ENCODE results near the gene FOXC1. TPM values are rescaled to one million over a fixed set of nuclear protein-coding genes. Genes with fewer than 3 reads are reported as not detected.

FOXC1 gene
- total RNA-seq, 1 experiment from 2014 or later, result 10.2 TPM

DNA sequence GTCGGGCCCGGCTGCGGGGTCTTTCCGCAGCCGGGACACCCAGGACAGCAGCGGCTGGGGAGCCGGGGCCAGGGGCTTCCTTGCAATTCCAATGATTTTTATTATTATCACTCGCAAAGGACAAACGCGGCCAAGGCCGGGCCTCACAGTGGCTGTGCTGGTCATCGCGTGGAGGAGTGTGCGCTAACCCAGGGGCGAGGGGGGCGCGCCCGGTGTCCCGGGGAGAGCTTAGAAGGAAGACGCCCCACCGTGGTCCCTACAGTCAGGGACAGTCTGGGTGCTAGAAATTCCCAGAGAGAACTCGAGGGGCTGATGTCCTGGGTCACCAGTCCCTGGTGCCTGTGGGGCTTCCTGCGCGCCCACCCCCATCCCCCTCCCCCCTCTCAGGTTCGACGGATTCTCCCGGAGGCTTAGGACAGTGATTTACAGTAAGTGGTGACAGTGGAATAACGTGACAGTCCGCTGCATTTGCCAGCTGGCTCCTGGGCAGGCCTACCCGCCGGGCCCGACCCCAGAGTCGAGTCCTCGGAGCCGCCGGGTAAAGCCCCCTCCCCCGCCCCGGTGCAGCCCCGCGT lies 9.5 kb downstream of the FOXC1 start:
- in situ Hi-C loops (cut with HindIII; ENCODE audit: low sequenced_read_pairs), result no loop called here
- no peak for DNase-seq (ENCODE audit: low spot score)

DNA sequence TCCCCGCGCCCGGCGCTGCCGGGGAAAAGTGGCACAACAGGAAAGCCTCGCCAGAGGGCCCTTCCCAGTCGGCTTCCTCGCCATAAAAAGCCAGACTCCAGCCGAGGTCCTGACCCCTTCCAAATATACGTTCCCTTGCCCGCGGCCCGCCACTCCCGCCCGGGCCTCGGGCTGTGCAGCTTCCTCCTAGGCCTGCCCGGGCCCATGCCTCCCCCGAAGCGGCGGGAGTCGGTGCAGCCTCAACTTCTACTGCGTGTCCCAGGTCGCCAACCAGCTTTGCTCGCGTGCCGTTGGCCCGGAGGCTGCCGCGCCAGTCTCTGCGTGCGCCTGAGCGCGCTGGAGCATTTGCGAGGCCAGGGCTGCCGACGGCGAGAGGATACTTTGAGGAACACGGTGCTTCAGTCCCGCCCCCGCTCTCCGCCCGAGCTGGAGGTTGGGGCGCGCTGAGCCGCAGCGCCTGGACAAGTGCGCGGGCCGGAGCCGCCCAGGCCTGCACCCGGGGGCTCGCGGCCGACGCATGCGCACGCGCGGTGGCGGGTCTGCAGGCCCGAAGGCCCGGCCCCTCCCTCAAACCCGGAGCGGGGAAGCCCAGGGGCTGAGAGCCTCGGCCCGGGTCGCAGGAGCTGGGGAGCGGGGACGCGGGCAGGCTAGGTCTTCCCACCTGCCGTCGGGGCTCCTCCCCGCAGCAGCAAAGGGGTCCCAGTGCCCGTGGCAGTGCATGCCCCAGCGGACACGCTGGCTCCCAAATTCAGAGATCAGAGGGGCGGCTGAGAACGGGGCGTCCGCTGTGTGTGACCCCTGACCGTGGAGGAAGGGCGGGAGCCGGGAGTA lies 10.2 kb downstream of the FOXC1 start:
- in situ Hi-C loops (cut with HindIII; ENCODE audit: low sequenced_read_pairs), result no loop called here
- DNase-seq (ENCODE audit: low spot score), result no peak

DNA sequence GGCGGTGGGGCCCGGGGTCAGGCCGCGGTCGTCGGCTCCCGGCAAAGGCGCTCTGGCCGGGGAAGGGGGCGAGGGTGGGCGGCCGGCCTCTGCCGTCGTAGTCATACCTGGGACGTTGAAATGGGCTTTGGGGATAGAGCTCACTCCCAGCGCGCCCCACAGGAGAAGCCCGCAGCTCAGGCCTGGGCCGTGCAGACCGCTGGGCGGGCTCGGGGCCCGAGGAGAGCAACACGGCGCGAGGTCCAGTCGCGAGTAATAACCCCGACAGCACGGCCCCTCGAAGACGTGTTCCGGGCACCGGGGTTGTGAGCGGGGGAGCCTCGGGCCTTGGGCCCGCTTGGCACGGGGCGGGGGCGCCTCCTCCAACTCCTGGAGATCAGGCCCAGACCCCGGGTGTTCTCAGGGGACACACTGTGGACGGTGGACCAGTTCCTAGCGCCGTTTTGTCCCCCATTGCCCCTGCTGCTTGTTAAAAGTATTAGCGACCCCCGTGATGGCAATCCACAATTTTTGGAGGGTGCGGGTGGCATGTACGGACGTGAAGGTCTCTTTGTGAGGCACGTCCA lies 10.9 kb downstream of the FOXC1 start:
- no peak for DNase-seq (ENCODE audit: low spot score)
- in situ Hi-C loops (cut with HindIII; ENCODE audit: low sequenced_read_pairs), result no loop called here

DNA sequence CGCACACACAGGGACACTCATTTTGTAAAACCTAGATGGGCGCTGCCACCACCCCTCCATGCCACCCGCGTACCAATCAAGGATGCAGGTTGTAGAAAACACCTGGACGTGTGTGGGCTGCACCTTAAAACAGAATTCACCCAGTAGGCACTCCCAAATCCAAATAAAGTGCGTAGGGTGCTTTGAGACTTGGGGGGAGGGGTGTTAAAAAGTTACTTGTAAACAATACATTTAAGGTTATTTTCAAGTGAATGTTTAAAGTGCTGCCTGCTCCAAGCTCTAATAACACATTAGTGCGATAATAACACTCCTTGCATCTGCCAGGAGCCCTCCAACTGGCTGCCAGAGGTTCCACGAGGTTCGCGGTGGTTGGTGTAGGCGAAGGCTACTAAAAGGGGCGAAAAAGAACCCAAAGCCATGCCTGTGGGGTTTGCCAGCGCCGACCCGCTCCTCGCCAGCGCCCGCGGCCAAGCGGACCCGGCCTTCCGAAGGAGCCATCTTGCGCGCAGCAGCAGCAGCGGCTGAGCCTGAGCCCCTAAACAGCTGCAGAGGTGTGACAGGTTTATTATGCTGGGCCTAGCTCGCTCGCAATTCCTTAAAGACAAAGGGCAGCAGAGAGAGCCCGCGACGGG lies 11.5 kb downstream of the FOXC1 start:
- in situ Hi-C loops (cut with HindIII; ENCODE audit: low sequenced_read_pairs), result no loop called here

DNA sequence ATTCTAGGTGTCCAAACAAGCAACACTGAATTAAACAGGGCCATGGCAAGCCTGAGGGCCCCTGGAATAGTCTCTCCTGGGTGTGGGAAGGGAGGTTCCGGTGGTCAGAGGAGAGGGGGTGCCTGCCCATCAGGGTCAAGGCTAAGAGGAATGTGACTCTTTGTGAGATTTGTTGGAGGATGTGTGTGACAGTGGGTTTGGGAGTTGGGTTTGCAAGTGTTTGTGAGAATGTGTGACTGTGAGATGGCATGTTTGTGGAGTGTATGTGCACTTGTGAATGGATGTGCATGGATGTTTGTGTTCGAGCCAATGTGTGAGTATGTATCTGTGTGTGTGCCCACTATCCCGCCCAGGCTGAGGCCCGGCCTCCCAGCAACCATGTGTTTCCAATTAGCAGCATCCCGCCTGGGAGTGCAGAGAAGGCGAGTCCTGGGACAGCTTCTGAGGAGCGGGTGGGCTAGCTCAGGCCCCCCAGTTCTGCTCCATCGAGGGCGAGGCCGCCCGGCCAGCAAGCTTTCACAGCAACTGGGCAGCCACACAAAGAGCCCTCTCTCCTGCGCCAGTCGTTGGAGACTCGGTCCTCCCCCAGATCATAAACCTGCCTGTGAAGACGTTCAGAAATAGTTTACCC lies 12.6 kb downstream of the FOXC1 start:
- in situ Hi-C loops (cut with HindIII; ENCODE audit: low sequenced_read_pairs), result no loop called here

More for the DNA sequence above, 11.5 kb downstream of the FOXC1 start:
- DNase-seq (ENCODE audit: low spot score), result no peak

DNA sequence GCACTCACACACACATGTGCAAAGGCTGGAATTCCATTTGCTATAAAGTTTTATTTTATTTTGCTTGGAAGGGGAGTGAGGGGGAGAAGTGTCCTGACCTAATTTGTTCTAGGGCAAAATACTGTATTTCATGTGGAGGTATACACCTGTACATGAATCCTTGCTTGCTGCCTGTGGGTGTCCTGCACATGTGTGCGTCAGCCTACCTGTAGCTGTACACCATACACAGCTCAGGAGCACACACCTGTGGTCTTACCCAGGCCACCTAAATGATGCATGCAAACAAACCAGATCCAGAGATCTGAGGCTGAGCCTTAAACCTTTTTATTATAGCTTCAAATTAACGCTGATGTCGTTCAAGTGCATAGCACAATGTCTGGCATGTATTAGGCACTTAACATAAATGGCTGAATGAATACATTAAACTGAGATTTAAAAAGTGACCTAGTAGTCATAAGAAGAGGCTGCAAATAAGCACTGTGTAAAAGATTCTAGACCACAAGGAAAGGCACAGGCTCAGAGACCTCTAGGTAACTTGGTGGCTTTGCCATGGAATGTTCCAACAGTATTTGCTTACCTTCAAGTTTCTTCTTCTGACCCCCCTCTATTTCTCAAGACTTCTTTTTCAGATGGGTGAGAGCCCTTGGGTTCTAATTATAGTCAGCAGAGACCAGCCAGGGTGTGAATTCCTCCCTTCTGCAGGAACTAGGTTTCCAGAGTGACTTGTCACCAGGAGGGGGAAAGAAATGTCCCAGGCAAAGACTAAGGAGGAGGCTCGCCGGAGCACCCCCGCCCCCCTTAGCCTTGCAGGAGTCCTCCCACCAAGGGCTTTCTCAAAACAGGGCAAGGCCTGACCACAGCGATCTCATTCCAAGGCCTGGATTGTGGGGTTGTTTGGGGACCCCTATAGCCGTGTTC lies 13.4 kb downstream of the FOXC1 start:
- no peak for DNase-seq (ENCODE audit: low spot score)
- in situ Hi-C loops (cut with HindIII; ENCODE audit: low sequenced_read_pairs), result no loop called here

More for the DNA sequence above, 12.6 kb downstream of the FOXC1 start:
- DNase-seq (ENCODE audit: low spot score), result no peak

DNA sequence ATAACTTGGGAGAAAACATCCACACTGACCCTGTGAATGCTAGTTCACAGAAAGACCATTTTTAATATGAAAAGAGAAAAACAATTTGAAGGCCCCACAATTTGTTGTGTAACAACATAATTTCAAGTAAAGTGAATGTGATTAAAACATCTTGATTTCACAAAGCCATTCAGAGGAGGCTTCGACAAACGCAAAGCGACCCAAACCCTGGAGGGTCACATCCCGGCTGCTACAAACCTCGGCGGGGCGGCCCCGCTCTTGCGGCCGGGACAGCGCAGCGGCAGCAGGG lies 14.0 kb downstream of the FOXC1 start:
- DNase-seq (ENCODE audit: low spot score), result no peak

DNA sequence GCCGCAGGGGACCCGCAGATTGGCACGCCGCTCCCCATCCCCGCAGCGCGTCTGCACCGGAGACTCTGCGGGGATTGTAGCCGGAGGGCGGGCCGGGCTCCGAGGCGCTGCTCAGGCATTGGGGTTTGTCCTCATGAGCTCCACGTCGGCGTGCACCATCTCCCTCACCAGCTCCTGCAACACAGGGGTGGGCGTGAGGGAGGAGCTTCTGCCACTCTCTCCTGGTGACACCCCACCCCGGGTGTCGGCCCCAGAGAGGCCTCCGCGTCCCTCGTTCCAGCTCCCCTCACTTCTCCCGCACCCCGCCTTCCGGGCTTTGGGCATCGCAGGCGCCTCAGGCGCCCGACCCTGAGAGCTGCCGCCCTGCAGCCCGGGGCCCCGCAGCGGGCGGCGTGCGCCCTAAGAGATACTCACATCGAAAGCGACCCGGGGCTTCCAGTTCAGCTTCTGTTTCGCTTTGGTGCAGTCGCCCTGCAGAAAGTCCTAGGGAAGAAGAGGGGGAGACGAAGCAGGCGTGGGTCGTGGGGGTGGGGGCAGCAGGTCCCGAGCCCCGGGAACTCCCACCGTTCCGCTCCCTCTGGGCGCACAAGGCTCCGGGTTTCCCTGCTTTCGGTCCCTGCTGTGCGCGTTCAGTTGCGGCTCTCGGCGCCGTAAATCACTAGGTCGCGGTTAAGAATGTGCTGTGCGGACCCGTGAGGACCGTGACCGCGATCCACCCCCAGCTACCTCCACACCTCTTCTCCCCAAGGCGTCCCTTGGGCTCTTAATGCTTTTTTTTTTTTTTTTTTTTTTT lies 14.5 kb downstream of the FOXC1 start:
- in situ Hi-C loops (cut with HindIII; ENCODE audit: low sequenced_read_pairs), result no loop called here
- DNase-seq (ENCODE audit: low spot score), result no peak

More for the DNA sequence above, 14.0 kb downstream of the FOXC1 start:
- in situ Hi-C loops (cut with HindIII; ENCODE audit: low sequenced_read_pairs), result no loop called here

DNA sequence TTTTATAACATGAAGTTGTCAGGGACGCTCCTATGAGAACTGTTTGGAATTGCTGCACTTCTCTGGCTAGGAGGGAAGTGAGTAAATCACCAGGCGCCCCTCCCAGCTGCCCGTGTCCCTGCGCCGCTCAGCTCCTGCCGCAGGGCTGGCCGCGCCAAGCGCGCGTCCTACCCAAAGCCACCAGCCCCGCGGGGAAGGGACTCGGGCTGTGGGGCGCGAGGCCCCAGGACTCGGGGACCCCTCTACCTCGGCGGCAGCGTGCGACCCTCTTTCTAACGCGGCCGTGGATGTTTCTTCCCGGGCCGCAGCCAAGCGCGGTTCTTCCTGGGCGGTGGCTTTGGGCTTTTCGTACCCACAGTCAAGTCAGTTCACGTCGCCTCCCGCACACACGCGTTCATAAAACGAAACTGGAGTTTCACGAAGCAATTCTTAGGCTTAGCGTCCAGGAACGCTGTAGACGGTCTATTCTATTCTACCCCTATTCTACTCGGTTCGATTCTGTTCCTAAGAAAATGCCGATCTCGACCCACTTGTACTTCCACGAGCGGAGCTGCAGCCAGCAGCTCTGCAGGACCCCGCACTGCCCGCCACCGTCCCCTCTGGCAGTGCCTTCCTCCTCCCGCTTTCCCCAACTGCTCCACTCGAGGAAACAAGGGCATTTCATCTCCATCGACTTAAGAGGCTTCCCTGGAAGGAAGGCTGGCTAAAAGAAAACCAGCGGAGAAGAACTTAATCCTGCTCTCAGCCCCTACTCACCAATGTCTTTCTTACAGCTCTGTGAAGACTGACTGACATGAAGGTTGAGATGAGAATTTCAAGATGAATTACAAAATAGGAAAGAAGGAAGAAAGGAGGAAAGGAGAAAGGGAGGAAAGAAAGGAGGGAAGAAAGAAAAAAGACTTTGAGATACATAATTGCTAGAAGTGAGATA lies 15.4 kb downstream of the FOXC1 start:
- in situ Hi-C loops (cut with HindIII; ENCODE audit: low sequenced_read_pairs), result no loop called here
- no peak for DNase-seq (ENCODE audit: low spot score)

DNA sequence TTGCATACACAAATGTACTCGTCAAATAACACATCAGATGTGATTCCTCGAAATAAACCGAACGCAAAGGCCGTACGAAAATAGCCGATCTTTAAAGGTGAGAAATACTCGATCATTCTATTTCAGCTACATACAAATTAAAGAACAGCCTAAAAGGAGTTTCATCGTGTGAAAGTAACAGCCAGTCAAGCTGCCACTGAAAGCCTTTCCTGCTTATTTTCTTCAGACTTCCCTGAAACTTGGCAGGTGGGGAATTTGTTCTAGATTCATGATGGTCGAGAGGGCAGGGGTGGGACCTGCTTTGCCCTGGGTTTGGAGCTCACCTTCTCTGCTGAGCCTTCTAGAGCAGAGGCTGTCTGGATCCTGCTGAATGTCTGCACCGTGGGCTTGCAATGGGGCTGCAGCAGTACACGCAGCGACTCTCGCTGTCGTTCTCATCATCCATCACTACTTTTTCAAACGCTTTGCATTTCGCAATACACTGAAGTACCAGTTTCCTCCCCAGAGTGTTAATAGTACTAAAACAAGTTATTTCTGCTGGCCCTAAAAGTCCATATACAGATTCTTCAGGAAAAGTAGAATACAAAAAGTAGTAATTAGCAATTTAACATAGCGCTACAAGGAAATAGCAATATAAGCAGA lies 16.2 kb downstream of the FOXC1 start:
- no peak for DNase-seq (ENCODE audit: low spot score)
- in situ Hi-C loops (cut with HindIII; ENCODE audit: low sequenced_read_pairs), result no loop called here

DNA sequence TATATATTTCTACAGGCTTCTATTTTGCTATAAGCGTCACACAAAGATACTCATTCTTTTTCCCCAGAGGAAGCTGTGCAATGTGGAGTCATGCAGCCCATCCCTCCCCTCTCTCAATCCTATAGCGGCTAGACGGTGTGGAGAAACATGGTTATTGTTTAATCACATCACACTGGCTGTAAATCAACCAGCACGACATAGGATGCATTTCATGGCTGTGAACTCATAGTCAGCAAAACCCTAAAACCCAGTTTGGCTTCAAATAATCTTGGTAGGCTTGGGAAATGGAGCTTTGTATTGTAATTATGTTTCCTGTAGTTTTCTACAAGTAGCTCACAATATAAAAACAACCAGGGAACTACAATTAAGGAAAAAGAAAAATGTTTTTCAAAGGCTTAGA lies 16.8 kb downstream of the FOXC1 start:
- in situ Hi-C loops (cut with HindIII; ENCODE audit: low sequenced_read_pairs), result no loop called here
- no peak for DNase-seq (ENCODE audit: low spot score)

DNA sequence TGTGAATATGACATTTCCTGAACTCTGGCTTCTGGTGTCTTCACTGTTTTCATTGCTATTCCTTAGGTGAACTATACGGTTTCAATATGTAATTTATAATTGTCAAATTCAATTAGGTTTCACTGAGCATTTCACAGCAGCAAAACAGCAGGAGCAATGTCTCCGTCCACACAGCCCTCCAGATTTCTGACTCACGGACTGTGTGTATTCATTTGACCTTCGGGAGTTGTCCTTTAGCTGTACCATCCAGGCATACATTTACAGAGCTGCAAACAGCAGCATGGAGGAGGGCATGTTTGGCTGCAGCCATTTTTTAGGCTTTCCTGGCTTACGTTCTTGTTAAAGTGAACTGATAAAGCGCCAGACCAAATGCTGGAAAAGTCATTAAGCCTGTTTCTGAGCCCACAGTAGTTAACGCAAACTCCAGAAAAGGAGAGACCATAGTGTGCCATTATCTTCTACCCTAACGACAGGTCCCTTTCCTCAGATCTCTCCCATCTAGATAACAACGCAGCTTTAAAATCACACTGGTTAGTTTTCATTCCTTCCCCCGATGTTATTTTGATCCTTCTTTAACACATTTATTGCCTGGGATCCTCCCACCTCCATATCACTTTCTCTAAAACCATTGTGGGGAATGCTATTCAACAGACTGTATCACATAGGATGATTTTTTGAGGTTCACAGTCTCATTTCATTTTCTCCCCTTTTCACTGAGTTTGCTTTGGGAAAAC lies 18.3 kb downstream of the FOXC1 start:
- no peak for DNase-seq (ENCODE audit: low spot score)
- in situ Hi-C loops (cut with HindIII; ENCODE audit: low sequenced_read_pairs), result no loop called here

DNA sequence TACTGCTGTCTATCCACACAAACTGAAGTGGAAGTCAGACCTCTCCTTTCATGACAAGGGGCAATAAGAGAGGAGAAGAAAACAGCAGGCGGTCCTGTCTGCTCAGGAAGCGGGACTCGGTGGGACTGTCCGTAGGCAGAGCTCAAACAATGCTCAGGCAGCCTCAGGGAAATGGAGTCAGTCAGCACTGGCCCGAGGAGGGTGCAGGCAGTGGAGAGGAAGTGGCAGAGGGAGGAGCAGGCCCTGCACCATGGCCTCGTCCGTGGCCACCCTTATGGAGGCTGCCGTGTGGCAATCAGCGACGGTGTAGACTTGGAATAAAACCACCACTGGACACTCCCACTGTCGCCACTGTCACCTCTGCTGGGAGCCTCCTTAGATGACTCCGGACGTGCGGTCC lies 19.6 kb downstream of the FOXC1 start:
- DNase-seq (ENCODE audit: low spot score), result no peak
- in situ Hi-C loops (cut with HindIII; ENCODE audit: low sequenced_read_pairs), result no loop called here

DNA sequence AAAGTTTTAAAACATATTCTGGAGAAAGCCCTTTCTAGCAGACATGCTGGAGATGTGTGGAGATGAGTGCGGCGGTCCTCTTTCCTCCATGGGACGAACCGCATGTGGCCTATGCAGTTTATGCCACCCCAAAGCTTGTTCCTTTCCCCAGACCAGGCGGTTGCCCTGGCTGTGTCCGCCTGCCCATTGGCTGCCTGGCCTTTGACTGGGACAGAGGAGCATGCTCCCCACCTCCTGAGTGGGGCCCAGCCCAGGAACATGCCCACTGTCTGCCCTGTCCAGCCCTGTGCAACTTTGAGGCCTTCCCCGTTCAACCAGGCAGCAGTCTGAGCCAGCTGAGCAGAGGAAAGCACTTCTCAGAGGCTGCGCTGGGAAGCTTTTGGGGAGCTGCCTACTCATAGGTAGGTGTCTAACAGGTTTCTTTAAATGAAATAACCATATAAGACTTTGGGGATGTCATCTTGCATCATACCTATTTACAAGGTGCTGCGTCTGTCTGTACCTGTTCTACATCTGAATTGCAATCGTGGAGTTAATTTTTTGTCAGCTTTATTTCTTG lies 20.6 kb downstream of the FOXC1 start:
- in situ Hi-C loops (cut with HindIII; ENCODE audit: low sequenced_read_pairs), result no loop called here
- DNase-seq (ENCODE audit: low spot score), result no peak

DNA sequence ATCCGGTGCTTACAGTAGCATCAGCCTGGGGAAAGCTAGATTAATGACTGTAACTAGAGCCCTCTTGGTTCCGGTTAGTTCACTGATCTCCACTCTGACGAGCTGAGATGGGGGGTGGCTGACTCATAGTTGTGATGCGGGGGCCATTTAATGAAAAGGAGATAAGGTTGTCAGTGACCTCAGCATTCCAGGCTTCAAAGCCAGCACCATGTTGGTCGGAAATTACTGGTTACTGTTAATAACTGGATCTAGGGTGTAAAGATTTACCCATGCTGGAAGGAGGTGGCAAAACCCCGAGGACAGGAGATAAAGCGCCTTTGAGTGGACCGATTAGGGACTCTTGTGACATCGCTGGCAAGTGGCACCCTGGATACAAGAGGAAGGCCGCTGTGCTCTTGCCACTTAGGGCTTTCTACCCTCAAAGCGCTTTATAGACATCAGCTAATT lies 21.1 kb downstream of the FOXC1 start:
- no peak for DNase-seq (ENCODE audit: low spot score)
- in situ Hi-C loops (cut with HindIII; ENCODE audit: low sequenced_read_pairs), result no loop called here

DNA sequence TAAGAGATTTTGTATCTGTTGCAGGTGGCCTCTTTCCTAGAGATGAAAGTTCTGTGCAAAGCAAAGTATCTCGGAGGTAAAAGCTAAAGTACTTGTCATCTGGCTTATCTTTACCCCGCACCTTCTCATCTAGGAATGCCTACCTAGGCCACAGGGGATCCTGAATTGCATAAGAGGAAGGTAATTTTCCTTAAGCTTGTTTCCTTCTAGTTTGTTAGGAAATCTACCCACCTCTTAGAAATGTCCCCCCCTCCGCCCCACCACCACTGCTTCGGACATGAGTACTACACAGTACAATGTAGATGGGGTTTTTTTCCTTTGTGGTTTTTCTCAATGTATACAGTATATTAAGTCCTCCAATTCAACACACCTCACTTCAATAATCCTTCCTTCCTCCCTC lies 21.5 kb downstream of the FOXC1 start:
- in situ Hi-C loops (cut with HindIII; ENCODE audit: low sequenced_read_pairs), result no loop called here
- no peak for DNase-seq (ENCODE audit: low spot score)

Data from G401 (cell line).